CD14-positive monocyte (primary cell): ENCODE measurements around the gene KHDC4. TPM values are rescaled to one million over a fixed set of nuclear protein-coding genes. Genes with fewer than 3 reads are reported as not detected.

Experiments used
- DNase-seq, 3 donors: peaks; one replicate each; pipeline ENCODE4 v3.0.0-alpha.2; 2011 to 2022
- H2AFZ ChIP-seq: 2 replicates; pipeline ENCODE4 v1.6.0; 2012; ENCODE audit warnings: mild to moderate bottlenecking, low read depth, low read length, inconsistent platforms; ENCODE audit not compliant: insufficient read depth, poor library complexity, severe bottlenecking
- H3K27ac ChIP-seq, 2 donors: 1 replicate in 1 of 2; 2 replicates in 1 of 2; pipeline ENCODE4 v1.5.1; 2012 to 2013; ENCODE audit warnings: low read length in 2 of 2, control low read depth in 1 of 2, inconsistent platforms in 1 of 2, low read depth in 1 of 2, mild to moderate bottlenecking in 1 of 2
- H3K27me3 ChIP-seq, 2 donors: one replicate each; pipeline versions ENCODE4 v1.6.0 to v1.6.1; 2011 to 2013; ENCODE audit warnings: low read length in 2 of 2; ENCODE audit not compliant: control insufficient read depth in 2 of 2, insufficient read depth in 2 of 2
- H3K36me3 ChIP-seq, 2 donors: replicated peaks in 1 of 2; 1 replicate in 1 of 2; 2 replicates in 1 of 2; pipeline versions ENCODE4 v1.5.1 to v1.6.1; 2012 to 2013; ENCODE audit warnings: low read length in 2 of 2, control low read depth in 1 of 2, inconsistent platforms in 1 of 2, mild to moderate bottlenecking in 1 of 2; ENCODE audit not compliant: insufficient read depth in 2 of 2, control insufficient read depth in 1 of 2
- H3K4me1 ChIP-seq, 2 donors: 1 replicate in 1 of 2; 2 replicates in 1 of 2; pipeline versions ENCODE4 v1.5.1 to v1.6.1; 2012 to 2013; ENCODE audit warnings: low read length in 2 of 2, control low read depth in 1 of 2, inconsistent platforms in 1 of 2, mild to moderate bottlenecking in 1 of 2, moderate library complexity in 1 of 2; ENCODE audit not compliant: insufficient read depth in 2 of 2, control insufficient read depth in 1 of 2
- H3K4me2 ChIP-seq: replicated peaks from 2 replicates; pipeline ENCODE3; 2012; ENCODE audit warnings: low read length, moderate library complexity, mild to moderate bottlenecking; ENCODE audit not compliant: poor library complexity, severe bottlenecking; ENCODE audit errors: extremely low read depth
- H3K4me3 ChIP-seq, 3 experiments: fragments of 200-600 bp in 1 of 3; sonication (generic) in 1 of 3; replicated peaks in 1 of 3; 1 replicate in 2 of 3; 2 replicates in 1 of 3; pipeline ENCODE4 v1.5.1; 2011 to 2013; ENCODE audit warnings: low read length in 3 of 3, mild to moderate bottlenecking in 3 of 3, control low read depth in 2 of 3, low read depth in 2 of 3, inconsistent platforms in 1 of 3, moderate library complexity in 1 of 3
- H3K79me2 ChIP-seq: 2 replicates; pipeline ENCODE4 v1.6.0; 2012; ENCODE audit warnings: mild to moderate bottlenecking, control low read depth, inconsistent platforms, low read length, moderate library complexity; ENCODE audit not compliant: insufficient read depth
- H3K9ac ChIP-seq: 2 replicates; pipeline ENCODE4 v1.6.0; 2017; ENCODE audit warnings: low read length, mild to moderate bottlenecking; ENCODE audit not compliant: insufficient read depth, poor library complexity, severe bottlenecking
- H3K9me3 ChIP-seq, 2 donors: replicated peaks in 1 of 2; 1 replicate in 1 of 2; 2 replicates in 1 of 2; pipeline versions ENCODE4 v1.5.1 to v1.6.1; 2012 to 2013; ENCODE audit warnings: low read length in 2 of 2, control low read depth in 1 of 2; ENCODE audit not compliant: control insufficient read depth in 1 of 2, insufficient read depth in 1 of 2
- H4K20me1 ChIP-seq: 2 replicates; pipeline ENCODE4 v1.6.0; 2012; ENCODE audit warnings: mild to moderate bottlenecking, low read length, control low read depth, moderate library complexity; ENCODE audit not compliant: insufficient read depth
- H3K27ac Mint-ChIP-seq, 7 donors: one replicate each; pipeline ENCODE4 v1.8.0; 2020; ENCODE audit warnings: mild to moderate bottlenecking in 7 of 7, mixed read lengths in 7 of 7, moderate library complexity in 6 of 7, inconsistent platforms in 2 of 7
- H3K27me3 Mint-ChIP-seq, 3 donors: one replicate each; pipeline ENCODE4 v1.8.0; 2021 to 2022; ENCODE audit warnings: low read depth in 3 of 3, mild to moderate bottlenecking in 3 of 3, mixed read lengths in 3 of 3, moderate library complexity in 3 of 3, inconsistent platforms in 1 of 3
- H3K36me3 Mint-ChIP-seq, 2 donors: one replicate each; pipeline ENCODE4 v1.8.0; 2020; ENCODE audit warnings: mixed read lengths in 2 of 2, inconsistent platforms in 1 of 2, mild to moderate bottlenecking in 1 of 2
- H3K4me1 Mint-ChIP-seq: one replicate; pipeline ENCODE4 v1.8.0; 2020; ENCODE audit warnings: mild to moderate bottlenecking, mixed read lengths
- H3K4me3 Mint-ChIP-seq, 2 donors: one replicate each; pipeline ENCODE4 v1.8.0; 2020; ENCODE audit warnings: mild to moderate bottlenecking in 2 of 2, mixed read lengths in 2 of 2, moderate library complexity in 1 of 2
- H3K9me3 Mint-ChIP-seq, 7 donors: one replicate each; pipeline ENCODE4 v1.8.0; 2020 to 2022; ENCODE audit warnings: mixed read lengths in 7 of 7, mild to moderate bottlenecking in 6 of 7, moderate library complexity in 6 of 7, inconsistent platforms in 2 of 7
- CTCF ChIP-seq: fragments of 200-600 bp; IDR thresholded peaks from one replicate; pipeline ENCODE4 v1.8.0; 2022; ENCODE audit warnings: antibody characterized with exemption, mild to moderate bottlenecking
- WGBS: methylation state at CpG from one replicate; pipeline ENCODE4 v1.1.5; 2013; ENCODE audit warnings: missing lambda C conversion rate; ENCODE audit not compliant: insufficient coverage; 5-methylcytosine and 5-hydroxymethylcytosine counted together
- intact Hi-C, 2 donors: fragments of 100-400 bp; cut with micrococcal nuclease; formaldehyde crosslinking; loops; one replicate each; pipeline versions ENCODE4 v1.15.0 to v1.15.1; 2023
- polyA minus RNA-seq: library from RNA; depleted of rRNA, polyadenylated mRNA; stranded (reverse); fragments of >200 nt; gene quantifications from 2 replicates; pipeline ENCODE4 v1.2.3, GENCODE V29; 2012
- polyA plus RNA-seq, 3 donors: library from polyadenylated mRNA; depleted of rRNA in 1 of 3; unstranded in 2 of 3; stranded (reverse) in 1 of 3; fragments of 300-500 nt in 2 of 3; fragments of >200 nt in 1 of 3; fragmentation: Illumina TruSeq in 2 of 3; gene quantifications; 1 replicate in 2 of 3; 2 replicates in 1 of 3; pipeline ENCODE4 v1.2.3, GENCODE V29; 2012 to 2021
- total RNA-seq, 12 experiments: library from RNA in 1 of 12; stranded (reverse) in 1 of 12; fragments of 120-200 nt in 1 of 12; gene quantifications; one replicate each; pipeline ENCODE4 v1.2.4 and lab custom pipeline; 2013 to 2026; ENCODE audit warnings: mixed read lengths in 6 of 12, inconsistent platforms in 1 of 12

The KHDC4 gene
- 31.3 TPM for total RNA-seq (2013)
- polyA plus RNA-seq (10 to 100 TPM in 1 of 3 donors, 1 to 10 TPM in 2; 3.4 to 22.0 (median 3.5) TPM), polyA minus RNA-seq (28.4 and 37.4 TPM in 2 replicates), total RNA-seq (lab: John Stamatoyannopoulos, UW) (42.2 to 86.8 (median 68.0) reads per million in 11 experiments)

DNA sequence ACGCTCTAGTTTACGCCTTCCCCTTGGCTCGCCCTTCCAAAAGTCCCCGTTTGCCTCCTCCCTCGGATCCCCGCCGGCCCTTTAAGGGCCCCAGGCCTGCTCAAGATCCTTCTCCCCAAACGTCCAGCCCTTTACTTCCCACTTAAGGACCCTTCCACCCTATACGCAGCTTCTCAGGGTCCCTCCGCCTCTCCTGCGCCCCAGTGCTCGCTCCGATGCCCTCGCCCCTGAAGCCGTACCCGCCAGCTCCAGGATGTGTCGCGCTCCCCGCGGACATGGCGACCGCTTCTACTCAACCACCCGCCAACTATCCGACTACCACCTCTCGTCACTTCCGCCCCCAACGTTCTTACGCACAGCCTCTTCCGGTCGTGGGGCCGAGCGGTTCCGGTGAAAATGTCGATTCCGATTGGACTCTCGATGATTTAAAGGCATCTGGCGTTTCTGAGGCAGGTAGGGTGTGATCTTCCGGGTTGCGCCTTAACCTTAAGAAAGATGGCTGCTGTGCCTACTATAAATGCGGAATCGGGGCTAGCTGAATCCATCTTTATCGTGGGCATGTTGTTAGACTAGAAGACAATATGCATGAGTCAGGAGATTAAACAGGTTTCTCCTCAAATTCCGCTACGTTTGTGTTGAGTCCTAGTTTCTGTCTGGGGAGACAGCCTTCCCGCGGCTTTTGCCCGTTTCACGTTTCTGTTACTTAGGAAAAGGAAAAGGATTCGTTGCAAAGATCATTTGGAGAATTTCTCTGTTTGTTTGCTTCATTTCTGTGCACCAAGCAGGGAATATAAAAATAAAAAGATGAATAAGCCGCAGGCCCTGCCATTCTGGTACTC, at the start of gene KHDC4:
Gene KHDC4, minus strand, starts transcription at position 317 of the 839 bp plus-strand sequence. Its CDS starts 40 bp downstream, at position 277.
- no peak within 1 kb of the TSS for H3K4me3 Mint-ChIP-seq
- WGBS, result under 1% methylated on average over 49 of the region's 50 CpGs

More for the DNA sequence above, at the start of gene KHDC4:
- Histone ChIP-seq H3K79me2 (peaks cover 48% of the 10 kb centered on the region), H3K4me2 (peak within 1 kb of the TSS; percentile 84), H3K4me3 (peak within 1 kb of the TSS; percentile 63 to 96 (median 94)), H3K27ac (peak within 1 kb of the TSS; percentile 88 to 94), H3K9me3 (no peaks in the 10 kb centered on the region), H3K4me1 (peaks cover 22 to 44% of the 10 kb centered on the region in 2 donors), H3K36me3 (peaks cover 29 to 30% of the 10 kb centered on the region in 2 donors), H4K20me1 (peaks cover 33% of the 10 kb centered on the region), H2AFZ (peak within 1 kb of the TSS; percentile 87), H3K27me3 (no peaks in the 10 kb centered on the region), H3K9ac (peak within 1 kb of the TSS; percentile 88)
- intact Hi-C loops, result loop anchor here (1.0 to 5.0 kb wide), 4 partner anchors 23 to 133 kb away; partner anchors contain the start of genes LAMTOR2 (in 2 of the 2), RIT1 (in 1 of the 2) and UBQLN4 (in 1 of the 2)
- H3K27me3 Mint-ChIP-seq, result peaks cover 0 to 2% (median 0%) of the 10 kb centered on the region in 3 donors
- H3K9me3 Mint-ChIP-seq, result no peaks in the 10 kb centered on the region
- H3K36me3 Mint-ChIP-seq, result peaks cover 26 to 37% of the 10 kb centered on the region in 2 donors
- DNase-seq, result peak; percentile 98 to 99 (median 99)
- peaks cover 25% of the 10 kb centered on the region for H3K4me1 Mint-ChIP-seq
- H3K27ac Mint-ChIP-seq, result peak within 1 kb of the TSS in 1 of 7 donors; percentile 87
- TF ChIP-seq CTCF, result peak; percentile 28
